ENCODE results near the gene TMEM176A.

Gene TMEM176A

DNA sequence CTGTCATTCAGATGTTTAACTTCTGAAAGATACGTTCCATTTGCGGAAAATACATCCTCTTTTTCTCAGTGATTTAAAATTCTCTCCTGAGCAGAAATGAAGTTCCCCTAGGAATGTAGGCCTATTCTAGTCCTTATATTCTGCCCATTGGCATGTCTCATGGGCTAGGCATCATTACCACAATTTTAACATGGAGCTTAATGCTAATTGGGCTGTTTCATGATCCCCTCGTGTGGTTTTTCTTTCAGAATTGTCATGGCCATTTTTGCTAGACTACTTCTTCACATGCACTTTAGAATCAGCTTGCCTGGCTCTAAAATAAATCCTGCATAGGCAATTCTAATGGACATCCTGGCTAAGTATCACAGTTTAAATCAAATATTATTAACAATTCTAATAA, 1.4 kb upstream of the TMEM176A start:
- H3K4me1 ChIP-seq (ENCODE audit: insufficient read depth, low read length): no peaks in the 10 kb centered on the region
- H3K4me3 ChIP-seq (ENCODE audit: low read depth in 1 of 2, low read length in 2 of 2): no peak overlapping the region
- H4K20me1 ChIP-seq (ENCODE audit: insufficient read depth, low read length): no peaks in the 10 kb centered on the region
- no peaks in the 10 kb centered on the region for H3K79me2 ChIP-seq (ENCODE audit: insufficient read depth, low read length)
- H3K9ac ChIP-seq (ENCODE audit: low read depth, low read length): no peak overlapping the region
- no peaks in the 10 kb centered on the region for H3K36me3 ChIP-seq (ENCODE audit: insufficient read depth, low read length)
- H3K27ac ChIP-seq (ENCODE audit: low read length): no peak overlapping the region
- ATAC-seq (ENCODE audit: insufficient read depth, low read depth): no peak
- DNase-seq: no peak
- peaks cover 17% of the 10 kb centered on the region for H3K27me3 ChIP-seq (ENCODE audit: insufficient read depth, low read length, poor library complexity)
- no peak overlapping the region for H2AFZ ChIP-seq (ENCODE audit: low read depth, low read length)
- TF ChIP-seq, protein P1, sequence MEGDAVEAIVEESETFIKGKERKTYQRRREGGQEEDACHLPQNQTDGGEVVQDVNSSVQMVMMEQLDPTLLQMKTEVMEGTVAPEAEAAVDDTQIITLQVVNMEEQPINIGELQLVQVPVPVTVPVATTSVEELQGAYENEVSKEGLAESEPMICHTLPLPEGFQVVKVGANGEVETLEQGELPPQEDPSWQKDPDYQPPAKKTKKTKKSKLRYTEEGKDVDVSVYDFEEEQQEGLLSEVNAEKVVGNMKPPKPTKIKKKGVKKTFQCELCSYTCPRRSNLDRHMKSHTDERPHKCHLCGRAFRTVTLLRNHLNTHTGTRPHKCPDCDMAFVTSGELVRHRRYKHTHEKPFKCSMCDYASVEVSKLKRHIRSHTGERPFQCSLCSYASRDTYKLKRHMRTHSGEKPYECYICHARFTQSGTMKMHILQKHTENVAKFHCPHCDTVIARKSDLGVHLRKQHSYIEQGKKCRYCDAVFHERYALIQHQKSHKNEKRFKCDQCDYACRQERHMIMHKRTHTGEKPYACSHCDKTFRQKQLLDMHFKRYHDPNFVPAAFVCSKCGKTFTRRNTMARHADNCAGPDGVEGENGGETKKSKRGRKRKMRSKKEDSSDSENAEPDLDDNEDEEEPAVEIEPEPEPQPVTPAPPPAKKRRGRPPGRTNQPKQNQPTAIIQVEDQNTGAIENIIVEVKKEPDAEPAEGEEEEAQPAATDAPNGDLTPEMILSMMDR (IDR thresholded peaks at IDR 0.05; ENCODE audit: borderline replicate concordance, extremely low read depth, low read length, poor library complexity, severe bottlenecking): no peak
- TF ChIP-seq EZH2 (IDR thresholded peaks at IDR 0.05; ENCODE audit: borderline replicate concordance, low read depth, low read length, severe bottlenecking): no peak
- H3K4me2 ChIP-seq (ENCODE audit: insufficient read depth, low read length): no peak overlapping the region
- no peaks in the 10 kb centered on the region for H3K9me3 ChIP-seq (ENCODE audit: insufficient read depth, low read length, severe bottlenecking)

DNA sequence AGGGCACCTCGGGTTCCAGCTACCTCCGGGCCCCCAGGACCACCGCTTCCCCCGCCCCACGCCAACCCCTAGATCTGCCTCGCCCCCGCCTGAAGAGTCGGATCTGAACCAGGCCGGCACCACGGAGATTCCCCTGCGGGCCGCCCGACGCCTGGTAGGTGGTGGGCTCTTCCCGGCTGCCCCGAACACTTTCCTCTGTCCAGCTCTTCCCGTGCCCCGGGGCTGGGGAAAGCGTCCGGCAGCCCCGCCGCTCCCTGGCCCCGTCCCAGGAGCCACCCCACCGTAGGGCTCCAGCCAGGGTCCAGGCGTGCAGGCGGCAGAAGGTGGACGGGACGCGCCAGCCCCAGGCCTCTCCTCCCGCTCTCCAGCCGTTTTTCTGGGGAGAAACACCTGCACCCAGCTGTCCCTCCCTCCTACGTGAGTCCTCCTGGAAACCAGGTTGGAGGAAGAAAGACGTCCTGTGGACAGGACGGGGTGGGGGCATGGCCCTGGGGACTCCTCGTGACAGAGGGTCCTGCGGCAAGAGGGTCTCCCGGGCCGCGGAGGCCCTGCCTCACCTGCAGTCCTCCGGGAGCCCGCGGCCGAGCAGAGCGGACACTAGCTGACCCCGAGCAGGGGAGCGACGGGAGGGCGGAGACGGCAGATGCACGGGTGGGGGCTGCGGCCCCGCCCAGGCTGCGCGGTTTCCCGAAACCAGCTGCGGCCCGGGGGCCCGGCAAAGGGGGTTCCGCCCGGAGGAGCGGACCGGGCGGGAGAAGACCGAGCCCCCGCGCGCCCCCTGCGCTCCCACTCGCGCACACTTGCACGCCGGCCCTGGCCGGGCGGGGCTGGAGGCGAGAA, 608 bp upstream of the TMEM176A start, which contains the start of gene TMEM176B:
TSS of gene TMEM176B (minus strand) at position 624 of the 840 bp plus-strand sequence. CDS start 3,795 bp downstream, outside the sequence.
- H2AFZ ChIP-seq (ENCODE audit: low read depth, low read length): no peak within 1 kb of the TSS
- no peak within 1 kb of the TSS for H3K4me3 ChIP-seq (ENCODE audit: low read depth in 1 of 2, low read length in 2 of 2)
- no peak within 1 kb of the TSS for H3K4me2 ChIP-seq (ENCODE audit: insufficient read depth, low read length)

DNA sequence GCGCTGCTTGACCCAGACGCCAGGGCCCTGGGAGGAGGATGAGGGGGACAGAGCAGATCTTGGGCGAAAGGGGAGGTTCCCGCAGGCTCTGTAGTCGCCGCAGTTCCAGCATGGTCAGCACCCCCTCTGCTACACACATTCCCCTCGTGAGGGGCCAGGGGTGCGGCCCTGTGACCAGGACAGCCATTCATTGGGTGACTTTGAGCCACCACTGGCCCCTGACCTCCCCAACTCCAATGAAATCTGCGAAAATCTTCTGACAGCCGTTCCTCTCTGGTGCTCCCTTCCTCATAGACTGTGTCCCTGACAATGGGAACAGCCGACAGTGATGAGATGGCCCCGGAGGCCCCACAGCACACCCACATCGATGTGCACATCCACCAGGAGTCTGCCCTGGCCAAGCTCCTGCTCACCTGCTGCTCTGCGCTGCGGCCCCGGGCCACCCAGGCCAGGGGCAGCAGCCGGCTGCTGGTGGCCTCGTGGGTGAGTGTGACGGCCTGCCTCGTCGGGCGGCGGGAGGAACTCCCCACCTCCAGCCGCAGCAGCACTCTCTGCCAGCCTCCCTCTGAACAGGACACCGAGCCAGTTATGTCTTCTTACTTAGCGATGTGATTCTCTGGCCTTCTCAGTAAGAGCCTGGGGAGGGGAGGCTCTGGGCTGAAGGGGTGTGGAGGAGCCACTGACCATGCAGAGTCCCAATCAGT, 825 bp downstream of the TMEM176A start:
- Histone ChIP-seq H2AFZ (ENCODE audit: low read depth, low read length) (no peak overlapping the region), H3K9ac (ENCODE audit: low read depth, low read length) (no peak overlapping the region), H3K4me2 (ENCODE audit: insufficient read depth, low read length) (no peak overlapping the region), H3K27me3 (ENCODE audit: insufficient read depth, low read length, poor library complexity) (peaks cover 6% of the 10 kb centered on the region), H3K4me1 (ENCODE audit: insufficient read depth, low read length) (no peaks in the 10 kb centered on the region), H3K4me3 (ENCODE audit: low read depth in 1 of 2, low read length in 2 of 2) (no peak overlapping the region), H3K9me3 (ENCODE audit: insufficient read depth, low read length, severe bottlenecking) (peaks cover 5% of the 10 kb centered on the region), H4K20me1 (ENCODE audit: insufficient read depth, low read length) (no peaks in the 10 kb centered on the region), H3K27ac (ENCODE audit: low read length) (no peak overlapping the region), H3K36me3 (ENCODE audit: insufficient read depth, low read length) (no peaks in the 10 kb centered on the region), H3K79me2 (ENCODE audit: insufficient read depth, low read length) (no peaks in the 10 kb centered on the region)
- DNase-seq (no peak), ATAC-seq (ENCODE audit: insufficient read depth, low read depth) (no peak)
- no peak for TF ChIP-seq EZH2 (IDR thresholded peaks at IDR 0.05; ENCODE audit: borderline replicate concordance, low read depth, low read length, severe bottlenecking)
- TF ChIP-seq, protein P1 (IDR thresholded peaks at IDR 0.05; ENCODE audit: borderline replicate concordance, extremely low read depth, low read length, poor library complexity, severe bottlenecking): no peak

More for the DNA sequence above, 608 bp upstream of the TMEM176A start, which contains the start of gene TMEM176B:
- ATAC-seq (ENCODE audit: insufficient read depth, low read depth) (no peak), DNase-seq (no peak)
- Histone ChIP-seq H3K36me3 (ENCODE audit: insufficient read depth, low read length) (no peaks in the 10 kb centered on the region), H3K9me3 (ENCODE audit: insufficient read depth, low read length, severe bottlenecking) (no peaks in the 10 kb centered on the region), H3K4me1 (ENCODE audit: insufficient read depth, low read length) (no peaks in the 10 kb centered on the region), H3K27ac (ENCODE audit: low read length) (no peak within 1 kb of the TSS), H4K20me1 (ENCODE audit: insufficient read depth, low read length) (no peaks in the 10 kb centered on the region), H3K9ac (ENCODE audit: low read depth, low read length) (no peak within 1 kb of the TSS), H3K79me2 (ENCODE audit: insufficient read depth, low read length) (no peaks in the 10 kb centered on the region), H3K27me3 (ENCODE audit: insufficient read depth, low read length, poor library complexity) (peaks cover 13% of the 10 kb centered on the region)
- TF ChIP-seq, protein P1 (IDR thresholded peaks at IDR 0.05; ENCODE audit: borderline replicate concordance, extremely low read depth, low read length, poor library complexity, severe bottlenecking): no peak
- no peak for TF ChIP-seq EZH2 (IDR thresholded peaks at IDR 0.05; ENCODE audit: borderline replicate concordance, low read depth, low read length, severe bottlenecking)

Data from DND-41 (cell line).